HepG2 (cell line): ENCODE measurements around the gene SPIB. TPM values are rescaled to one million over a fixed set of nuclear protein-coding genes. Genes with fewer than 3 reads are reported as not detected.
A peak's percentile ranks its signal among the peaks of the same experiment; 100 is the strongest.

Source experiments
- ATAC-seq: fragments of 200-7000 bp; cut with Tn5 transposase; 3 replicates; pipeline ENCODE4 v1.9.1; 2020; ENCODE audit warnings: mild to moderate bottlenecking, moderate library complexity
- BruUV-seq: library from RNA; stranded (reverse); fragments of 400-500 nt; replicated peaks from 2 replicates; lab custom pipeline; 2021; lab: Mats Ljungman, UMichigan
- CTCF ChIA-PET: fragments of 300-600 bp; formaldehyde crosslinking; extraction: SDS; loops from one replicate; lab custom pipeline; 2021; ENCODE audit warnings: low total read pairs, inconsistent platforms, low intra/inter-chr PET ratio; lab: Yijun Ruan, JAX
- POLR2A ChIA-PET: fragments of 350-600 bp; sonication (Branson Sonifier 250); formaldehyde crosslinking; loops from one replicate; lab custom pipeline; 2020; ENCODE audit warnings: antibody characterized with exemption, inconsistent platforms; lab: Yijun Ruan, JAX
- DNase-seq: peaks from one replicate; pipeline ENCODE4 v3.0.0-alpha.2; 2015; ENCODE audit warnings: low spot score
- FAIRE-seq: peaks from 3 replicates; lab custom pipeline; 2011; peaks lifted over from hg19 to GRCh38; lab: Jason Lieb, UNC
- H2AFZ ChIP-seq: one replicate; pipeline ENCODE4 v1.6.1; 2011; ENCODE audit warnings: low read length, inconsistent platforms
- H3K27ac ChIP-seq: fragments of 300-600 bp; 3 replicates; pipeline ENCODE4 v1.8.0; 2011; ENCODE audit warnings: mixed run types, mild to moderate bottlenecking, mixed read lengths, low read length, inconsistent platforms; ENCODE audit not compliant: insufficient read depth; ENCODE audit errors: extremely low read length
- H3K27me3 ChIP-seq, 2 experiments: fragments of 200-600 bp in 1 of 2; 2 replicates in 1 of 2; 3 replicates in 1 of 2; pipeline versions ENCODE4 v1.6.0 to v1.8.0; 2011; ENCODE audit warnings: low read length in 2 of 2, mild to moderate bottlenecking in 2 of 2, moderate library complexity in 2 of 2, inconsistent platforms in 1 of 2; ENCODE audit not compliant: insufficient read depth in 2 of 2, control insufficient read depth in 1 of 2
- H3K36me3 ChIP-seq, 2 experiments: fragments of 200-600 bp in 1 of 2; replicated peaks in 1 of 2; 2 replicates in 1 of 2; 3 replicates in 1 of 2; pipeline versions ENCODE4 v1.5.1 to v1.8.0; 2011; ENCODE audit warnings: low read length in 2 of 2, inconsistent platforms in 1 of 2; ENCODE audit not compliant: insufficient read depth in 2 of 2, control insufficient read depth in 1 of 2
- H3K4me1 ChIP-seq: 2 replicates; pipeline ENCODE4 v1.5.1; 2012; ENCODE audit warnings: low read length, inconsistent platforms; ENCODE audit not compliant: insufficient read depth
- H3K4me2 ChIP-seq: 2 replicates; pipeline ENCODE4 v1.6.0; 2011; ENCODE audit warnings: low read depth, low read length, inconsistent platforms
- H3K4me3 ChIP-seq, 3 experiments: fragments of 200-600 bp in 1 of 3; sonication (generic), shearing (Covaris generic) in 1 of 3; replicated peaks in 1 of 3; 2 replicates each; pipeline ENCODE4 v1.5.1; 2011 to 2016; ENCODE audit warnings: low read length in 3 of 3, inconsistent platforms in 2 of 3, low read depth in 2 of 3, mild to moderate bottlenecking in 2 of 3, control low read depth in 1 of 3, mixed read lengths in 1 of 3; ENCODE audit not compliant: insufficient read depth in 1 of 3
- H3K79me2 ChIP-seq: one replicate; pipeline ENCODE4 v1.6.1; 2011; ENCODE audit warnings: low read length, inconsistent platforms; ENCODE audit not compliant: insufficient read depth
- H3K9ac ChIP-seq: 2 replicates; pipeline ENCODE4 v1.6.0; 2011; ENCODE audit warnings: mild to moderate bottlenecking, low read depth, low read length, inconsistent platforms; ENCODE audit not compliant: insufficient read depth
- H3K9me3 ChIP-seq: 2 replicates; pipeline ENCODE4 v1.5.1; 2012; ENCODE audit warnings: mild to moderate bottlenecking, low read length
- H4K20me1 ChIP-seq: 2 replicates; pipeline ENCODE4 v1.6.0; 2011; ENCODE audit warnings: inconsistent platforms, mild to moderate bottlenecking, low read length, moderate library complexity; ENCODE audit not compliant: insufficient read depth
- ATAD3A ChIP-seq: sonication (generic); formaldehyde crosslinking; IDR thresholded peaks from 2 replicates; pipeline ENCODE4 v1.4.0; 2020; ENCODE audit warnings: missing genetic modification reagents
- ATF6 ChIP-seq: sonication (generic); formaldehyde crosslinking; conservative IDR thresholded peaks from 2 replicates; pipeline ENCODE4 v1.4.0; 2020; ENCODE audit warnings: missing genetic modification reagents
- MAX ChIP-seq: IDR thresholded peaks from 2 replicates; pipeline ENCODE4 v1.6.1; 2012; ENCODE audit warnings: inconsistent platforms
- PHF21A ChIP-seq: sonication (generic); formaldehyde crosslinking; IDR thresholded peaks from 2 replicates; pipeline ENCODE4 v1.5.0; 2020; ENCODE audit warnings: mild to moderate bottlenecking, missing genetic modification reagents
- RBM22 ChIP-seq: fragments of 200-400 bp; formaldehyde crosslinking; optimal IDR thresholded peaks from 2 replicates; pipeline ENCODE3; 2017; ENCODE audit warnings: mild to moderate bottlenecking, low read length, moderate library complexity
- WGBS: methylation state at CpG from one replicate; pipeline ENCODE4 v1.1.6; 2017; ENCODE audit warnings: low lambda C conversion rate; 5-methylcytosine and 5-hydroxymethylcytosine counted together
- in situ Hi-C: cut with HindIII; loops from 2 replicates; pipeline ENCODE4 v1.10.0; 2017; ENCODE audit warnings: low pct_unique_long_range_greater_than_20kb; ENCODE audit not compliant: extremely low pct_ligation_motif_present
- intact Hi-C: fragments of 100-400 bp; cut with micrococcal nuclease; formaldehyde crosslinking; loops from one replicate; pipeline ENCODE4 v1.10.0; 2022; ENCODE audit not compliant: unreplicated experiment
- polyA plus RNA-seq, 8 experiments: library from polyadenylated mRNA; depleted of rRNA in 3 of 8; stranded (reverse) in 7 of 8; unstranded in 1 of 8; fragments of >200 nt; fragmentation: Illumina TruSeq in 4 of 8; extraction: Trizol in 4 of 8; gene quantifications; 2 replicates each; pipeline versions ENCODE4 v1.2.1 to v1.2.3, GENCODE V29; 2011 to 2016; ENCODE audit warnings: low read depth in 4 of 8, missing spikeins in 1 of 8, mixed read lengths in 1 of 8; ENCODE audit not compliant: insufficient read depth in 1 of 8
- total RNA-seq, 5 experiments: library from RNA; depleted of rRNA; stranded (reverse); fragments of >200 nt; fragmentation: Illumina TruSeq; extraction: Trizol; gene quantifications; 2 replicates each; pipeline ENCODE4 v1.2.3, GENCODE V29; 2016; ENCODE audit warnings: low read depth in 1 of 5

SPIB gene
- total and polyA plus RNA-seq, 2 of the 13 experiments (the other 11 are each of a cell fraction or from before 2014, with no cell fraction given) = 0.04 TPM; not detected in 1

GRCh38 chr19:50464348-50464747 is 45.6 kb downstream of the SPIB start:
- 41% methylated on average over 4 of the region's 19 CpGs for WGBS
- in situ Hi-C loops (loop anchor here (10.0 kb wide), 1 partner anchor 90 kb away; the partner anchor contains the start of gene NR1H2), intact Hi-C loops (no loop called here)
- ChIA-PET POLR2A (interaction anchor here (1.6 kb wide), 1 partner anchor 80 kb away, joined by 8 read pairs; the partner anchor contains the start of gene POLD1), CTCF (interaction anchor here (1.5 to 1.9 kb wide), 2 partner anchors 15 to 96 kb away, joined by 3 to 5 read pairs; no protein-coding TSS in a partner anchor)
- no peak for DNase-seq
- no peaks in the 10 kb centered on the region for H3K27me3 ChIP-seq
- FAIRE-seq = no peak
- no TSS peak for BruUV-seq
- no peaks in the 10 kb centered on the region for H4K20me1 ChIP-seq
- no peak overlapping the region for H2AFZ ChIP-seq
- no peaks in the 10 kb centered on the region for H3K36me3 ChIP-seq
- no peaks in the 10 kb centered on the region for H3K9me3 ChIP-seq
- H3K4me3 ChIP-seq = peak overlapping the region in 2 of 3 experiments; percentile 32 to 66; a peak in 2 of 6 replicates
- no peak overlapping the region for H3K27ac ChIP-seq
- peak; percentile 8; the same call in 2 of the 3 replicates for ATAC-seq
- TF ChIP-seq PHF21A (CRISPR knock-in tag) (0 out of 2 replicates have a peak, but pooled peaks have one; percentile 12), ATAD3A (CRISPR knock-in tag) (no peak), MAX (peak; percentile 17; the same call in 1 of the 2 replicates), ATF6 (CRISPR knock-in tag) (no peak), RBM22 (no peak)
- H3K79me2 ChIP-seq = no peaks in the 10 kb centered on the region
- peak overlapping the region; percentile 48 for H3K9ac ChIP-seq
- peak overlapping the region; percentile 77 for H3K4me2 ChIP-seq
- peaks cover 55% of the 10 kb centered on the region for H3K4me1 ChIP-seq
